GM18499 (cell line): ENCODE data around the gene TFPT.
"Not testable (repeated sequence)": the region's sequence is repeated elsewhere in the genome, so short reads cannot be mapped to it uniquely, and the experiment has no call there.

Experiments
- ATAC-seq: cut with Tn5 transposase; IDR thresholded peaks from one replicate; pipeline ENCODE4 v1.9.1; 2021; ENCODE audit warnings: moderate number of reproducible peaks; ENCODE audit not compliant: insufficient read depth, unreplicated experiment

The TFPT gene

DNA sequence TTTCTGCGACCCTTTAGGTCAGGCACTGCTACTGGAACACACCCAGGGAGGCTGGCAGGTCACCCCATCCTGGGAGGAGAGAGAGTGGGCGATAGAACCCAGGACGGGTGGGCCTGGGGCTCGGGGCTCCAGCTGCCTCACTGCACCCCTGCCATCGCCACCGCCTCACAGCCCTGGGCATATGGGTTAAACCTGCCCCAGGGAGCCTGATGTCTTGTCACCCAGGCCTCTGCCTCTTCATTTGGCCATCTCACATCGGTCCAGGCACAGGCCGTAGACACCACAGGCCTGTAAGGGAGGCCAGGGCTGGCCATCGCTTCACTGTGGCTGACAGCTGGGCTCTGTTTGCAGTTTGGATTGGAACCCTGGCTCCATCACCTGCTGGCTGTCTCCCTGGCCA is 10.3 kb upstream of the TFPT start:
- ATAC-seq = no peak

DNA sequence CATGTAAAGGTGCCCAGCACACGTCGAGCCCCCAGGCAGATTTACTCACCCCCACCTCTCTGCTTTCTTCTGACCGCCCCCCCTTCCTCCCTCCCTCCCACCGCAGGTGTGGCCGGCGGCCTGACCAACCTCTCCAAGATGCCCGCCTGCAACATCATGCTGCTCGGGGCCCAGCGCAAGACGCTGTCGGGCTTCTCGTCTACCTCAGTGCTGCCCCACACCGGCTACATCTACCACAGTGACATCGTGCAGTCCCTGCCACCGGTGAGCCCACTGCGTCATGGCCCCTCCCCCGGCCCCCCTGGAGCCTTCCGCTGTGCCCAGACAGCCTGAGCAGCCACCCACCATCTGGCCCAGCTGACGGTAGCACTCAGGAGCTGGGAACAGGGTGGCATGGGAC is 8.9 kb upstream of the TFPT start:
- no peak for ATAC-seq

DNA sequence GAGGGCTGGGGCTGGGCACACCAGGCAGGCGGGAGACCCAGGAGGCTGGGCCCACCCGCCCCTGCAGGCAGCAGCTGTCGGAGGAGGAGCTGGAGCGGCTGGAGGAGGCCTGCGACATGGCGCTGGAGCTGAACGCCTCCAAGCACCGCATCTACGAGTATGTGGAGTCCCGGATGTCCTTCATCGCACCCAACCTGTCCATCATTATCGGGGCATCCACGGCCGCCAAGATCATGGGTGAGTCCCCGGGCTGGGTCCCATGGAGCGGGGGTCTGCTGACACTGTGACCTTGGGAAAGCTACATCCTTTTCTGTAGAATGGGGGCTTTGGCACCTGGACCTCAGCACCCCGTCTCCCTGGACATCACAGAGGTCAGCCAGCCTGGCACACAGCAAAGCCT is 8.2 kb upstream of the TFPT start:
- no peak for ATAC-seq

DNA sequence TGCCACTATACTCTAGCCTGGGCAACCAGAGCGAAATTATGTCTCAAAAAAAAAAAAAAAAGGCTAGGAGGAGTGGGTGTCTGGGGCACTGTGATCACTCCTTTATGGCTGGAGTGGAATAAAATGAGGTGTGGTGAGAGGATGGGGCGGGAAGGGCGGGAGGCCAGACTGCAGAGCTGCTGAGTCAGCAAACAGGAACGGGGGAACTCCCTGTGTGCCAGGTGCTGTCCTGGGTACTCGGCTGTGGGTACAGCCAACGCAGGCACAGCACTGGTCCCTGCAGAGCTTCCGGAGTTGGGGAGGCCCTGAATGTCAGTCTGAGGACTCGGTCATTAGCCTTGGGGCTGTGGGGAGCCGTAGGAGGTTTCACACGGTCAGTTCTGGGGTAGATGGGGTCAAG is 5.8 kb upstream of the TFPT start:
- no peak for ATAC-seq

DNA sequence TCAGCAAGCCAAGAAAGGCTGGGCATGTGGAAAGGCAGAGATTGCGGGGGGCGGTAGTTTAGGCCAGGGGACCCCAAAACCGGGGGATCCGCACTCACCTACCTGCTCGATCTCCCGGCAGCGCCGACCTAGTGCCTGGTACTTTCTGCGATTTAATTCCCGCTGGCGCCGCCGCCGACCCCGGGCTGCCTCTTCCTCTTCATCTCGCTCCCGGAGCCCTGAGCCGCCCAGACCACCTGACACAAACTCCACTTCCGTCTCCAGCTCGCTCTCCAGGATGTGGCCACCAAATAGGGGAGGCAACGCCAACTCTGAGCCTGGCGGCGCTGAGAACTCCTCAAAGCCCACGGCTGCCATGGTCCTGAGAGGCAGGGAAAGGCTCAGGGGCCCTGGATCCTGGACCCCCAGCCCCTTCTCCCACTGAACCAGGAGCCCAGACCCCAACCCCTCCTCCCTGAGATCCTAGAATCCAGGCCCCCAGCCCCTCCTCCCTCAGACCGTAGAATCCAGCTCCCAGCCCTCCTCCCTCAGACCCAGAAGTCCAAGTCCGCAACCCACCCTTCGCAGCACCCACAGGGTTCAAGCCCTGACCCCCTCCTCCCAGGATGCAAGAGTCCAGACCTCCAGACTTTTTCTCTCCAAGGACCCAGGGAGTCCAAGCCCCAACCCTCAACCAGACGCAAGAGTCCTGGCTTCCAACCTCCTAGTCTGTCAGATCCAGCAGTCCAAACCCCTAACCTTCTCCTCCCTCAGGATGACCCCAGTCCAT is 933 bp downstream of the TFPT start:
- ATAC-seq = no peak

DNA sequence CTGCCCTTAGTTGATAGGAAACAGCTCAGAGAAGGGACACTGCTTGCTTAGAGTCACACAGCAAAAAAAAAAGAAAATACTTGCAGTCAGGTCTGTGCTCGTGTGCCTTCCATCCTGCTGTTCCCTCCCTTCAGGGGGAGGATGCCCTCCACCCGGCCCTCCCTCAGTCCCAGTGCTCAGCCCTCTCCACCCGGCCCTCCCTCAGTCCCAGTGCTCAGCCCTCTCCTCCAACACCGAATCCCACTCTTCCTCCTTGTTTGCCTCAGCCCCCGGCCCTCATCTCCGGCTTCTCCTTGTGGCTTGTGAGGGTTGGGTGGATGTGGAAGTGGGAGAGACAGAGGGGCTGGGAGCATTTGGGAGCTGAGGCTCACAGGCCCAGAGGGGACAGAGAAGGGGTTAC is 5.8 kb downstream of the TFPT start:
- no peak for ATAC-seq

DNA sequence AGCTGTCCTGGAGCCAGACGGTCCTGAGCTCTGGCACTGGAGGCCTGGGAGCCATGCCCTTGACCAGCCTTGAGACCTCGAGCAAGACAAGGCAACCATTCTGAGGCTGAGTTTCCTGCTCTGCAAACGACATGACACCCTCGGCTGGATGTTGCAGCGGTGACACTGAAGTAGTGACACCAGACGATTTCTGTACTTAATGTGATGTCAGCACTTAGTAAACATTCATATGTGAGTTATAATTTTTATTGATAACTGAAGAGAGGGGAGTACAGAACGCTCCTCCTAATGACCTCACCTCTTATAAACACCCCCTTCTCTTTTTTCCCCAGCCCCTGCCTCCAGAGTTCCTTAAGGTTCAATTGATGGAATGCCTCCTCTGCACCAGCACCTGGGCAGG is 7.0 kb downstream of the TFPT start:
- ATAC-seq = no peak

DNA sequence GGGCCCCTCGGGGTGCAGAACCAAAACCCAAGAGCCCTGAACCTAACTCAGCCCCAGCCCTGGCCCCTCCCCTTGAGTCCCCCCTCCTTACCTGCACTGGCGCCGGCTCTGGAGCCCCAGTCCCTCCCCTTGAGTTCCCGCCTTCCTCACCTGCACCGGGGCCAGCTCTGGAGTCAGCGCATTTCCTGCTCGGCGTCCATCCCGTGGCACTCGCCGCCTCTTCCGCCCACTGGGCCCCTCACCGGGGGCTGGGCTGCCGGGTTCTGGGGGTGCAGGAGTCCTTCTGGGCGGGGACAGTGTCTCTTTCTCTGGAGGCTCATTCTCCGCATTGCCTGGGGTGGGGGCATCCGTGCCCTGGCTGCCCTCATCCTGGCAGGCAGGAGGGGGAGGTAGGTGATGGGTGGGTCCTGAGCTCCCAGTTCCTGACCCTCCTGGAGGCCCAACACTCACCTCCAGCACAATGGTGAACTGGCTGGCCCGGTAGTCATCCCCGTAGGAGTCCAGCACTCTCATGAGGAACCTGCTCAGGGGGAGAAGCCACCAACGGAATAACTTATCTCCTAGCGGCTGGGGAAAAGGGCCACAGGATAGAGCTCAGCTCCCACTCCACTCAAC is 7.5 kb downstream of the TFPT start:
- no peak for ATAC-seq

DNA sequence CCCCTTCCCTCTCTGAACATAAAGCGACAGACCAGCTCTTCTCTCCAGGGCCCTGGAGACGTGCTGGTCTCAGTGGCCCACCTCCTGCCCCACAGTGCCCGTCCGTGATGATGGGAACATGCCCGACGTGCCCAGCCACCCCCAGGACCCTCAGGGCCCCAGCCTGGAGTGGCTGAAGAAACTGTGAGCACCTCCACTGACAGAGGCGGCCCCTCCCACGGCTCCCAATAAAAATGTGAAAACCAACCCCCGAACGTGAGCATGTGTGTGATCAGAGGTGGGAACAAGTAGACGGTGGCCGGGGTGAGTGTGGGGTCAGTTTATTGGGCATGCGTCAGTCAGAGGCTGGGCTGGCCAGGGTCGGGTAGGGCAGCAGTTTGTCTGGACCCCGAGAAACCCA is 8.7 kb downstream of the TFPT start:
- ATAC-seq = no peak

DNA sequence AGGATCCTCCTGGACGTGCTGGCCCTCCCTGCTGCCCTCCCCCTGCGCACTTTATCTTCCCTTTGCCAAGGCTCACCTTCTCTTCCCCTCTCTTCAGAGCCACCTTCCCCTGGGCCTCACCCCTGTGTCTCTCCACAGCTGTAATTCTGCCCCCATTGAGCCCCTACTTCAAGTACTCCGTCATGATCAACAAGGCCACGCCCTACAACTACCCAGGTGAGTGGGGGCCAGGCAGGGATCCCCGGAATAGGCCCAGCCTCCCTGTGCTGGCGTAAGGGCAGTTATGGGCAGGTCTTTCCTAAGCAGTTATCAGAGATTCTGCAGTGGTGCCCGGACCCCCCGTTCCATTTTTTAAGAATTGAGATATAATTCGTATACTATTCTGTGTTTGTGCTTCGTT is 9.7 kb downstream of the TFPT start:
- ATAC-seq = no peak

DNA sequence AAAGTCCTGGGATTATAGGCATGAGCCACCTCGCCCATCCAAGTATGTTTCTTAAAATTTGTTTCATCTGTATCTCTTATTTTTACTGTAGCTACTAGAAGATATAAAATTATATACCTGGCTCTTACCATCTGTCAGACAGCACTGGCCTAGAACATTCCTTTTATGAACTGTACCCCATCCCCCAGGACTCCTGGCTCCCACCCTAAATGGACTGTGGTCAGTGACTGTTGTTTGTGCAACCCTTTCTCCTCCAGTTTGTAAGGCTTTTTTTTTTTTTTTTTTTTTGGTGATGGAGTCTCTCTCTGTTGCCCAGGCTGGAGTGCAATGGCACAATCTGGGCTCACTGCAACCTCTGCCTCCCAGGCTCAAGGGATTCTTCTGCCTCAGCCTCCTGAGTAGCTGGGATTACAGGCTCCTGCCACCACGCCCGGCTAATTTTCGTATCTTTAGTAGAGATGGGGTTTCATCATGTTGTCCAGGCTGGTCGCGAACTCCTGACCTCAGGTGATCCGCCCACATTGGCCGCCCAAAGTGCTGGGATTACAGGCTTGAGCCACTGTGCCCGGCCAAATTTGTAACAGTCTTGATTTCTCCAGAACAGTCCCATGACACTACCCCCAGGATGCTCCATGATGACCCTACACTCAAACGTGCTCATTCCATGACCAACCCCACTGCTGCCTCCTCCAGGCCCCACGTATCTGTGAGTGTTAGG is 10.3 kb downstream of the TFPT start:
- no peak for ATAC-seq

DNA sequence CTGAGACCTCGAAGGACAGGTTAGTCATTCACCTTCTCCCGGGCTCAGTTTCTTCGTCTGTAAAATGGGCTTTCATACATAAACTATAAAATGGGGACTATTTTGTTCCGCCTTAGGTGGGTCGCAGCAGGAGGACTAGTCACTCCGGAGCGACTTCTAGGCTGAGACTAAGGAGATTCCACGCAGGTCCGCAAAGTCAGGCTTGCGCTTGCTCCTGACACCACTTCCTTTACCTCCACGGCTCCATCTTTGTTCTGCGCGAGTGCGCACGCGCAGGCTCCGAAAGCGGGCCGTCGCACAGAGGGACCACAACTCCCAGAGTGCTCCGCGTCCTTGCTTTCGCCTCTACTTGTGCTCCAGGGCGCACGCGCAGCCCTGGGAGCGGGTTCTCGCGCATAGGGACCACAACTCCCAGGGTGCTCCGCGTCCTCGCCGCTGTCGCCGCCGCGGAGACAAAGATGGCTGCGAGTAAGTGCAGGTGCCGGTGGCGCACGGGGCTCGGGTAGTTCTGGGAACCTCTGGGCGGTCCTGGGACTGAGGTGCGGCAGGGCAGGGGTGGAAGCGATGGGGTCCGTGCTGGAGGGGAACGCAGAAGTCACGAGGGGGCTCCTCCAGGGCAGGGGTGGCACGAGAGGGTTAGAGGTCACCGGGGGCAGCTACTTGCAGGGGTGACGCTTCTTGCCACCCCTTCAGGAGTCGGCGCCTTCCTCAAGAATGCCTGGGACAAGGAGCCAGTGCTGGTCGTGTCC is 12.9 kb downstream of the TFPT start, which contains the start of gene NDUFA3:
TSS of gene NDUFA3 (plus strand) at position 435 of the 749 bp plus-strand sequence. CDS start at position 459, 24 bp downstream.
- peak; percentile 55 for ATAC-seq

DNA sequence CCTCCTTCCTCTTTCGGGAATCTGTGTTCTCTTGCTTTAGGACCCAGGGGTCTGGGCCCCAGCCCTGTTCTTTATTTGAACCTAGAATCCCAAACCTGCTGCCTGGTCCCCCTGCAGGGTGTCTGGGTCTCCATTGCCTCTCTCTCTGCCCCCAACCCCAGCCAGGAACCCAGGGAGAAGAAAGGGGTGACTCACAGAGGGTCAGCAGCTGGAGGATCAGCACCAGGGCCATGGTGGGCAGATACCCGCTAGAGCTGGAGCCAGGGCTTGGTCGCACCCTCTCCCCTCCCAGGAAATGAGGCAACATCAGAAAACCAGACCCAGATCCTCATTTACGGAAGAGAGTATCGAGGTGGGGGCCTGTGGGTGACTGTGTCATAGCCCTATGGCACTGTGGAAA is 14.9 kb downstream of the TFPT start, which contains the start of gene OSCAR:
TSS of gene OSCAR (minus strand) at position 243 of the 400 bp plus-strand sequence. CDS start at position 232, 11 bp downstream.
- ATAC-seq = no peak

DNA sequence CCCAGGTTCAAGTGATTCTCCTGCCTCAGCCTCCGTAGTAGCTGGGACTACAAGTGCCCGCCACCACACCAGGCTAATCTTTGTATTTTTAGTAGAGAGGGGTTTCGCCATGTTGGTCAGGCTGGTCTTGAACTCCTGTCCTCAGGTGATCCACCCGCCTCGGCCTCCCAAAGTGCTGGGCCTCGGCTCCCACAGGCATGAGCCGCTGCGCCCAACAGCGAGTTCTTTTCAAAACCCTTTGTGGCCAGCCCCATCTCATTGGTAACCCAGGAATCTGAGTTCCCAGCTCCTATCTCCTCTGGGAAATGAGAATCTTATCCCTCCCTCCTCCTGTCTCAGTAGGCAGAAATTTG is 15.6 kb downstream of the TFPT start:
- not testable (repeated sequence) for ATAC-seq

DNA sequence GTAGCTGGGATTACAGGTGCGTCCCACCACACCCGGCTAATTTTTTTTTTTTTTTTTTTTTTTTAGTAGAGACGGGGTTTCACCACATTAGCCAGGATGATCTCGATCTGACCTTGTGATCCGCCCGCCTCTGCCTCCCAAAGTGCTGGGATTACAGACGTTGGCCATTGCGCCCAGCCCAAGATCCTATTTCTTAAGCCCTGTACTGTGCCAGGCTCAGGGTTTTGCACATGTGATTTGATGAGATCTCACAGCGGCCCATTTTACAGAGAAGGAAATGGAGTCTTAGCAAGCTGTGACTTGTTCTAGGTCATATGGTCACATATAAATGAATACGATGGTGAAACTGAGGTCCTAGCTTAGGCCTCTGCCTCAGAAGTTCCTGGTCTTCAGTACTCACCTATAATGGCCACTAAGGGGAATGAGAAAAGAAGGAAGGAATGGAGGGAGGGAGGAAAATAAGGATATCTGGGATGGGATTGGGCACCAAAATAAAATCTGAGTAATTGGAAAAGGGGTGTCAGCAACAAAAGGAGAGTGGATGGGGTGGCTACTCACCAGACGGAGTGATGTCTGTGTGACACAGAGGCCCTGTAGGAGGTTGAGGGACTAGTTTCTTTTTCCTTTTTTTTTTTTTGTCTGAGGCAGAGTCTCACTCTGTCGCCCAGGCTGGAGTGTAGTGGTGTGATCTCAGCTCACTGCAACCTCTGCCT is 16.1 kb downstream of the TFPT start:
- ATAC-seq = no peak

DNA sequence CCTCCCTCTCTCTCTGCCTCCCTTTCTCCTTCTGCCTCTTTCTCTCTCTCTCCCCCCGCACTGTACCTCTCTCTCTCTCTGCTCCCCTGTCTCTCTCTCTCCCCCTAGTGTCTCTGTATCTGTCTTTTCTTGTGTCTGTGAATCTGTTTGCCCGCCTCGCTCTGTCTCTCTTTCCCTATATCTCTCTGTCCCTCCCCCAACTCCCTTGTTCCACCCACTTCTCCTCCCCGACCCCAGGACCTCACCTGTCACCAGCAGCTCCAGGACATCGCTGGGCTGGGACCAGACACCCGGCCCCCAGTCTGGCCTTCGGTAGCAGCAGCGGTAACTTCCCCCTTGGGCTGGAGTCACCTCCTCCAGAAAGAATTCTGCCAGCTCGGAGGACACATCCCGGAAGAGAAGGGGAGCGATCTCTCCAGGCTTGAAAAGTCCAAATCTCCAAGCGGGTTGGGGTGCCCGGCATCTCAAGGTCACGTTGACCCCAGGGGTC is 18.8 kb downstream of the TFPT start:
- no peak for ATAC-seq

DNA sequence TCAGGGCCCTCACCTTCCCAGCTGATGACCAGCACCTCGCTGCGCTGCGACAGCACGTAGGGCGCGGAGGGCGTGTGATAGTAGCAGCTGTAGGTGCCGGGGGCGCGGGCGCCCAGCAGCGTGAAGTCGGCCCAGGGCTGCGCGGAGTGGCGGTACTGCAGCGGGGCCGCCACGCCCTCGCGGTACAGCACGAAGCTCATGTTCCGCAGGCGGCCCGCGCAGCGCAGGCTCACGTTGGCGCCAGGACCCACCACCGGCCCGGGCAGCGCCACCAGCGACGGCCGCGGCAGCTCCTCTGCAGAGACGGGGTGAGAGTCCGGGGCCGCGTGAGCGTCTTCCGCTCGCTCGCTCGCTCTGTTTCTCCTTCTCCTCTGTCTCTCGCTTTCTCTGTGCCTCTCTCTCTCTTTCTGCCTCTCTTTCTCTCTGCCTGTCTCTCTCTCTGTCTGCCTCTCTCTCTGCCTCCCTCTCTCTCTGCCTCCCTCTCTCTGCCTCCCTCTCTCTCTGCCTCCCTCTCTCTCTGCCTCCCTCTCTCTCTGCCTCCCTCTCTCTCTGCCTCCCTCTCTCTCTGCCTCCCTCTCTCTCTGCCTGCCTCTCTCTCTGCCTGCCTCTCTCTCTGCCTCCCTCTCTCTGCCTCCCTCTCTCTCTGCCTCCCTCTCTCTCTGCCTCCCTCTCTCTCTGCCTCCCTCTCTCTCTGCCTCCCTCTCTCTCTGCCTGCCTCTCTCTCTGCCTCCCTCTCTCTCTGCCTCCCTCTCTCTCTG is 19.4 kb downstream of the TFPT start:
- not testable (repeated sequence) for ATAC-seq

DNA sequence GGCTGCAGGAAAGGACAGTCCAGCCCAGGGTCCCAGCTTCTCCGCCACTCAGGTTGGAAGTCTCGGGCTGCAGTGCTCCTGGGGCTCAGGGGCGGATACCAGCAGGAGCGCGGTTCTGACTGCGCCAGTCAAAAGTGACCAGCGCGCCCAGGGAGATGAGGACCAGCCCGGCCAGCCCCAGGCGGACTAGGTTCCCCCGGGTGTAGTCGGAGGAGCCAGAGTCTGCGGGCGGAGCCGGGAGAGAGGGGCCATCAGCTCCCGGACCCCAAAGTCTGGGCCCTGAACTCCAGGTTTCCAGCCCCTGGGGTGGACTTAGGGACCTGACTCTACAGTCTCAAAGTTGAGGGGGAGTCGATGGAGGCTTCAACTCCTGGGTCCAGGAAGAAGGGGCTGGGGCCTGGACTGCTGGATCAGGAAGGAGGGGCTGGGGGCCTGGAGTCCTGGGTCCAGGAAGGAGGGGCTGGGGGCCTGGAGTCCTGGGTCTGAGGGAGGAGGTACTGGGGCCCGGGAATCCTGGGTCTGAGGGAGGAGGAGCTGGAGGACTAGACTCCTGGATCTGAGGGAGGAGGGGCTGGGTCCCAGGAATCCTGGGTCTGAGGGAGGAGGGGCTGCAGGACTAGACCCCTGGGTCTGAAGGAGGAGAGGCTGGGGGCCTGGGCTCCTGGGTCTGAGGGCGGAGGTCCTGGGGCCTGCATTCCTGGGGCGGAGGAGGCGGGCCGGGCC is 20.2 kb downstream of the TFPT start:
- ATAC-seq = no peak
